Measurements from ENCODE around the gene SLC38A3. TPM values are rescaled to one million over a fixed set of nuclear protein-coding genes. Genes with fewer than 3 reads are reported as not detected.

Gene SLC38A3
- total and polyA plus RNA-seq, 9 of the 15 experiments (the other 6 are each of a cell fraction or from before 2014, with no cell fraction given), result 0.09 to 0.38 (median 0.16) TPM; not detected in 6

GRCh38 chr3:50214824-50215223 is 9.8 kb downstream of the SLC38A3 start (continued):
- TF ChIP-seq REST (IDR thresholded peaks at IDR 0.05; ENCODE audit: borderline replicate concordance), result no peak
- no peak for TF ChIP-seq REST (CRISPR knock-in tag; IDR thresholded peaks at IDR 0.05; ENCODE audit: low read depth)
- TF ChIP-seq ZBTB5 (IDR thresholded peaks at IDR 0.05), result no peak
- no peak for TF ChIP-seq CEBPZ (IDR thresholded peaks at IDR 0.05; ENCODE audit: borderline replicate concordance, low read depth, low read length)
- TF ChIP-seq ZNF717 (CRISPR knock-in tag; IDR thresholded peaks at IDR 0.05), result no peak
- no peak for TF ChIP-seq TRIM28 (IDR thresholded peaks at IDR 0.05)
- TF ChIP-seq ELF2 (CRISPR knock-in tag; IDR thresholded peaks at IDR 0.05), result no peak
- no peak for TF ChIP-seq PHF8 (IDR thresholded peaks at IDR 0.05; ENCODE audit: borderline replicate concordance, low read length)
- no peak for TF ChIP-seq E2F1 (CRISPR knock-in tag; IDR thresholded peaks at IDR 0.05)
- TF ChIP-seq E4F1 (CRISPR knock-in tag; IDR thresholded peaks at IDR 0.05; ENCODE audit: borderline replicate concordance), result no peak

All from K562 (cell line).